SK-N-SH (cell line): Measurements from ENCODE around the gene KLF16. TPM values are rescaled to one million over a fixed set of nuclear protein-coding genes. Genes with fewer than 3 reads are reported as not detected.

Experiments
- CTCF ChIA-PET: fragments of 300-600, 350-600 bp; formaldehyde crosslinking; extraction: SDS; loops from one replicate; lab custom pipeline; 2021; lab: Yijun Ruan, JAX
- POLR2A ChIA-PET: fragments of 350-600 bp; sonication (Branson Sonifier 250); formaldehyde crosslinking; extraction: SDS; loops from one replicate; lab custom pipeline; 2020; ENCODE audit warnings: antibody characterized with exemption, inconsistent platforms; lab: Yijun Ruan, JAX
- DNase-seq: peaks from one replicate; pipeline ENCODE4 v3.0.0; 2012
- H2AFZ ChIP-seq: fragments of 200-600 bp; sonication (generic); 2 replicates; pipeline ENCODE4 v1.8.1; 2016; ENCODE audit warnings: antibody characterized with exemption, mild to moderate bottlenecking, low read depth
- H3F3A ChIP-seq: fragments of 200-600 bp; sonication (generic); replicated peaks from 2 replicates; pipeline ENCODE3; 2016; ENCODE audit warnings: antibody characterized with exemption, mild to moderate bottlenecking; ENCODE audit not compliant: insufficient read depth
- H3K27ac ChIP-seq, 2 experiments: fragments of 200-500 bp in 1 of 2; fragments of 200-600 bp in 1 of 2; sonication (Bioruptor generic) in 1 of 2; sonication (generic), shearing (Covaris generic) in 1 of 2; 2 replicates each; pipeline versions ENCODE4 v1.5.1 to v1.6.1; 2014 to 2016; ENCODE audit warnings: low read depth in 2 of 2, inconsistent platforms in 1 of 2, low read length in 1 of 2, mild to moderate bottlenecking in 1 of 2, mixed read lengths in 1 of 2
- H3K27me3 ChIP-seq: fragments of 200-600 bp; sonication (generic), shearing (Covaris generic); 2 replicates; pipeline ENCODE4 v1.6.1; 2016; ENCODE audit warnings: mixed run types; ENCODE audit not compliant: insufficient read depth
- H3K36me3 ChIP-seq, 2 experiments: fragments of 200-500 bp in 1 of 2; fragments of 200-600 bp in 1 of 2; sonication (Bioruptor generic) in 1 of 2; sonication (generic) in 1 of 2; replicated peaks in 1 of 2; 2 replicates each; pipeline versions ENCODE3 to v1.5.1; 2014 to 2016; ENCODE audit warnings: low read length in 1 of 2, mild to moderate bottlenecking in 1 of 2; ENCODE audit not compliant: insufficient read depth in 2 of 2, control insufficient read depth in 1 of 2
- H3K4me1 ChIP-seq, 2 experiments: fragments of 200-500 bp in 1 of 2; fragments of 200-600 bp in 1 of 2; sonication (Bioruptor generic) in 1 of 2; sonication (generic), shearing (Covaris generic) in 1 of 2; 2 replicates each; pipeline versions ENCODE4 v1.5.1 to v1.6.1; 2014 to 2016; ENCODE audit warnings: low read depth in 1 of 2, low read length in 1 of 2, mixed run types in 1 of 2; ENCODE audit not compliant: insufficient read depth in 2 of 2, control insufficient read depth in 1 of 2
- H3K4me2 ChIP-seq: fragments of 200-600 bp; sonication (generic), shearing (Covaris generic); 2 replicates; pipeline ENCODE4 v1.6.1; 2017; ENCODE audit warnings: mixed run types
- H3K4me3 ChIP-seq, 2 experiments: fragments of 200-500 bp in 1 of 2; fragments of 200-600 bp in 1 of 2; sonication (Bioruptor generic) in 1 of 2; sonication (generic), shearing (Covaris generic) in 1 of 2; 2 replicates each; pipeline versions ENCODE4 v1.5.1 to v1.8.1; 2014 to 2016; ENCODE audit warnings: low read depth in 2 of 2, inconsistent platforms in 1 of 2, low read length in 1 of 2, mild to moderate bottlenecking in 1 of 2, mixed read lengths in 1 of 2, moderate library complexity in 1 of 2
- H3K79me2 ChIP-seq: fragments of 200-600 bp; sonication (generic); 2 replicates; pipeline ENCODE4 v1.8.1; 2017; ENCODE audit warnings: mild to moderate bottlenecking; ENCODE audit not compliant: insufficient read depth
- H3K9ac ChIP-seq: fragments of 200-600 bp; sonication (generic); 2 replicates; pipeline ENCODE4 v1.6.1; 2017; ENCODE audit warnings: mixed run types
- H3K9me2 ChIP-seq: fragments of 200-600 bp; sonication (generic); 2 replicates; pipeline ENCODE4 v1.6.1; 2017; ENCODE audit warnings: mixed run types
- H3K9me3 ChIP-seq: fragments of 200-600 bp; sonication (generic); 2 replicates; pipeline ENCODE4 v1.6.1; 2017; ENCODE audit warnings: mixed run types, mild to moderate bottlenecking, moderate library complexity
- H4K20me1 ChIP-seq: fragments of 200-600 bp; sonication (generic); 2 replicates; pipeline ENCODE4 v1.6.1; 2017; ENCODE audit warnings: mild to moderate bottlenecking, mixed run types; ENCODE audit not compliant: insufficient read depth
- CHD2 ChIP-seq: fragments of 150-350 bp; IDR thresholded peaks from 2 replicates; pipeline ENCODE4 v1.6.1; 2018; ENCODE audit warnings: low read length; ENCODE audit not compliant: partially characterized antibody
- EP300 ChIP-seq, 2 experiments: IDR thresholded peaks; 2 replicates each; pipeline versions ENCODE4 v1.4.0 to v1.6.1; 2012; ENCODE audit warnings: borderline replicate concordance in 1 of 2, low read depth in 1 of 2, low read length in 1 of 2
- FOSL2 ChIP-seq: IDR thresholded peaks from 2 replicates; pipeline ENCODE4 v1.4.0; 2012; ENCODE audit warnings: low read depth, mild to moderate bottlenecking, moderate library complexity, borderline replicate concordance
- FOXM1 ChIP-seq: IDR thresholded peaks from 2 replicates; pipeline ENCODE4 v1.4.0; 2012; ENCODE audit warnings: low read depth, mild to moderate bottlenecking
- GABPA ChIP-seq: IDR thresholded peaks from 2 replicates; pipeline ENCODE4 v1.4.0; 2012; ENCODE audit warnings: low read depth, mild to moderate bottlenecking
- GATA2 ChIP-seq: sonication (generic); formaldehyde crosslinking; IDR thresholded peaks from 2 replicates; pipeline ENCODE4 v1.5.0; 2020; ENCODE audit warnings: mild to moderate bottlenecking, missing genetic modification reagents
- JUND ChIP-seq: IDR thresholded peaks from 2 replicates; pipeline ENCODE4 v1.4.0; 2012
- MEF2A ChIP-seq: IDR thresholded peaks from 2 replicates; pipeline ENCODE4 v1.4.0; 2012; ENCODE audit warnings: low read depth, borderline replicate concordance
- NFIC ChIP-seq: IDR thresholded peaks from 2 replicates; pipeline ENCODE4 v1.4.0; 2012; ENCODE audit warnings: borderline replicate concordance
- RAD21 ChIP-seq: IDR thresholded peaks from 2 replicates; pipeline ENCODE4 v1.6.1; 2012; ENCODE audit warnings: mild to moderate bottlenecking, low read length
- RCOR1 ChIP-seq: fragments of 150-350 bp; IDR thresholded peaks from 2 replicates; pipeline ENCODE4 v1.6.1; 2017; ENCODE audit warnings: antibody characterized with exemption, low read length
- RFX5 ChIP-seq: IDR thresholded peaks from 2 replicates; pipeline ENCODE4 v1.6.1; 2012; ENCODE audit warnings: mild to moderate bottlenecking, improper control_type of control experiment, low read length
- RXRA ChIP-seq: IDR thresholded peaks from 2 replicates; pipeline ENCODE4 v1.4.0; 2012; ENCODE audit warnings: low read depth, mild to moderate bottlenecking, borderline replicate concordance
- SMC3 ChIP-seq: IDR thresholded peaks from 2 replicates; pipeline ENCODE4 v1.6.1; 2012; ENCODE audit warnings: low read depth, low read length, improper control_type of control experiment
- TAF1 ChIP-seq: IDR thresholded peaks from 2 replicates; pipeline ENCODE4 v1.6.1; 2012; ENCODE audit warnings: low read depth, mild to moderate bottlenecking, low read length, moderate library complexity, borderline replicate concordance
- YY1 ChIP-seq: IDR thresholded peaks from 2 replicates; pipeline ENCODE4 v1.4.0; 2012; ENCODE audit warnings: low read depth, mild to moderate bottlenecking
- WGBS: methylation state at CpG from one replicate; pipeline ENCODE4 v1.1.6; 2017; ENCODE audit warnings: low lambda C conversion rate; 5-methylcytosine and 5-hydroxymethylcytosine counted together
- polyA plus RNA-seq, 3 experiments: library from polyadenylated mRNA; depleted of rRNA; stranded (reverse); fragments of >200 nt; gene quantifications; 2 replicates each; pipeline ENCODE4 v1.2.3, GENCODE V29; 2012
- TF ChIP-seq, protein P1 (sequence below): IDR thresholded peaks from 2 replicates; pipeline ENCODE4 v1.6.1; 2012; ENCODE audit warnings: mild to moderate bottlenecking, low read depth, low read length, moderate library complexity
- TF ChIP-seq, protein P2 (sequence below): fragments of 150-350 bp; IDR thresholded peaks from 2 replicates; pipeline ENCODE4 v1.6.1; 2016; ENCODE audit warnings: mild to moderate bottlenecking, low read depth, low read length
- TF ChIP-seq, protein P3 (sequence below): fragments of 150-350 bp; IDR thresholded peaks from 2 replicates; pipeline ENCODE4 v1.6.1; 2017; ENCODE audit warnings: antibody characterized with exemption, low read length, low read depth, borderline replicate concordance
- TF ChIP-seq, protein P4 (sequence below): IDR thresholded peaks from 2 replicates; pipeline ENCODE4 v1.4.0; 2012; ENCODE audit warnings: low read depth

Gene KLF16
- polyA plus RNA-seq, 1 of the 3 experiments (the other 2 are of a cell fraction) = 16.1 TPM

DNA sequence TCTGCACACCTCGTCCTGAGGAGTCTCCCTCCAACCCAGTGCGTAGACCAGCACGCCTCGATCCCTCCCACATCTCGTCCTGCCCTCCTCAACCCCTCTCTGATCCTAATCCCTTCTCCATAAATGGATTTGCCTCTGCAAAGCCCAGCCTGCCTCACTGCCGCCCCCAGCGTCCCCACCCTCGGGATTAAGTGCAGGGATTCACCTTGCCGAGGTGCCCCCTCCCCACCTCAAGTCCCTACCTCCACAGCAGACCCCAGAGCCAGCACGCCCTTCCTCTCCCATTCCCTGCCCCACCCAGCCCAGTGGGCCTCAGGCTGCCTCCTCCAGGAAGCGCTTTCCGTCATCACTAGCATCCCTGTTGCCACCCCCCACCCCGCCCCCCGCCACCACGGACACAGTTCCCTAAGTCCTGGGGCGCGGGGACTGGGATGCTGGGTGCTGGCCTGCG is 4.0 kb downstream of the KLF16 start:
- 81% methylated on average over 14 of the region's 18 CpGs for WGBS
- peaks cover 37 to 65% of the 10 kb centered on the region in 2 experiments; a peak in 3 of 4 replicates for H3K4me1 ChIP-seq
- no peaks in the 10 kb centered on the region for H3K9me2 ChIP-seq
- no peak for DNase-seq
- peaks cover 12% of the 10 kb centered on the region for H3F3A ChIP-seq
- TF ChIP-seq FOXM1 (no peak), JUND (no peak), RAD21 (no peak), TAF1 (no peak), YY1 (no peak), RFX5 (no peak)
- TF ChIP-seq, protein P1, sequence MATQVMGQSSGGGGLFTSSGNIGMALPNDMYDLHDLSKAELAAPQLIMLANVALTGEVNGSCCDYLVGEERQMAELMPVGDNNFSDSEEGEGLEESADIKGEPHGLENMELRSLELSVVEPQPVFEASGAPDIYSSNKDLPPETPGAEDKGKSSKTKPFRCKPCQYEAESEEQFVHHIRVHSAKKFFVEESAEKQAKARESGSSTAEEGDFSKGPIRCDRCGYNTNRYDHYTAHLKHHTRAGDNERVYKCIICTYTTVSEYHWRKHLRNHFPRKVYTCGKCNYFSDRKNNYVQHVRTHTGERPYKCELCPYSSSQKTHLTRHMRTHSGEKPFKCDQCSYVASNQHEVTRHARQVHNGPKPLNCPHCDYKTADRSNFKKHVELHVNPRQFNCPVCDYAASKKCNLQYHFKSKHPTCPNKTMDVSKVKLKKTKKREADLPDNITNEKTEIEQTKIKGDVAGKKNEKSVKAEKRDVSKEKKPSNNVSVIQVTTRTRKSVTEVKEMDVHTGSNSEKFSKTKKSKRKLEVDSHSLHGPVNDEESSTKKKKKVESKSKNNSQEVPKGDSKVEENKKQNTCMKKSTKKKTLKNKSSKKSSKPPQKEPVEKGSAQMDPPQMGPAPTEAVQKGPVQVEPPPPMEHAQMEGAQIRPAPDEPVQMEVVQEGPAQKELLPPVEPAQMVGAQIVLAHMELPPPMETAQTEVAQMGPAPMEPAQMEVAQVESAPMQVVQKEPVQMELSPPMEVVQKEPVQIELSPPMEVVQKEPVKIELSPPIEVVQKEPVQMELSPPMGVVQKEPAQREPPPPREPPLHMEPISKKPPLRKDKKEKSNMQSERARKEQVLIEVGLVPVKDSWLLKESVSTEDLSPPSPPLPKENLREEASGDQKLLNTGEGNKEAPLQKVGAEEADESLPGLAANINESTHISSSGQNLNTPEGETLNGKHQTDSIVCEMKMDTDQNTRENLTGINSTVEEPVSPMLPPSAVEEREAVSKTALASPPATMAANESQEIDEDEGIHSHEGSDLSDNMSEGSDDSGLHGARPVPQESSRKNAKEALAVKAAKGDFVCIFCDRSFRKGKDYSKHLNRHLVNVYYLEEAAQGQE = no peak
- no peaks in the 10 kb centered on the region for H3K9me3 ChIP-seq
- peaks cover 87% of the 10 kb centered on the region for H3K79me2 ChIP-seq
- no peaks in the 10 kb centered on the region for H3K36me3 ChIP-seq
- no peak overlapping the region for H3K4me3 ChIP-seq
- peak overlapping the region in 1 of 2 experiments; percentile 32; a peak in 1 of 4 replicates for H3K27ac ChIP-seq
- ChIA-PET POLR2A (no interaction called here), CTCF (interaction anchor here (1.5 to 2.8 kb wide), 3 partner anchors 10 to 21 kb away, joined by 7 to 15 read pairs (median 8); partner anchors contain the start of gene REXO1)
- no peaks in the 10 kb centered on the region for H3K27me3 ChIP-seq
- no peak overlapping the region for H3K9ac ChIP-seq
- H3K4me2 ChIP-seq = peak overlapping the region; percentile 98; the same call in 1 of the 2 replicates
- peaks cover 80% of the 10 kb centered on the region for H4K20me1 ChIP-seq
- no peak overlapping the region for H2AFZ ChIP-seq

DNA sequence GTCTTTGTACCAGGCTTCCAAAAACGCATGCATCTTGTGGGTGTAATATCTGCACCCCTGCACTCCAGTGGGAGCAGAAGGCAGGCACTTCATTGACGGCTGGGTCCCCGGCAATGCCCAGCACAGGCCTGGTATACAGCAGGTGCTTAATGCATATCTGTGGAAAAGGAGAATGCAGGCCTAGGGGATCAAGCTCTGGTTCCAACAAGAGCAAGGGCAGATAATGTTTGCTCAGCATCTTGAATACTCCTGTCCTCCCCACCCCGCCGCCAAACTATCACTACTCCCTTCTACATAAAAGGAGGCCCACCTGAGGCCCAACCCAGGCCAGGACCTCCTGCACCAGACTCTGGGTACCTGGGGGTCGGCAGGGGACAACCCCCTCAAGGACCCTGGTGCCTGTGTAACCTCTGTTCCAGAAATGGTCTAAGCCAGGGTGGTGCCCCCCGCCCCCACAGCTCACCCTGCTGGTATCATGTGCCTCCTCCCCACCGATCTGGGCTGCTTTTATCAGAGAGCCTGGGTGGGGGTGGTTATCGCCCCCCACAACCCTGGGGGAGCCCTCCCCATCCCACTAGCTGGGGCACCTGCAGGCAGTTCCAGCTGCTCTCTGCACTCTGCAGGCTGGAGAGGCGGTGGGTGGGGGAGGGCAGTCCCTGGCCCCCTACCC is 4.8 kb downstream of the KLF16 start:
- H3K27me3 ChIP-seq = no peaks in the 10 kb centered on the region
- H3K27ac ChIP-seq = no peak overlapping the region; a peak in 1 of 4 replicates
- H3K4me1 ChIP-seq = peaks cover 37 to 65% of the 10 kb centered on the region in 2 experiments; a peak in 3 of 4 replicates
- peaks cover 0 to 3% of the 10 kb centered on the region in 2 experiments for H3K36me3 ChIP-seq
- CTCF ChIA-PET = interaction anchor here (0.7 to 2.8 kb wide), 5 partner anchors 10 to 211 kb away, joined by 3 to 15 read pairs (median 3); partner anchors contain the start of gene REXO1
- DNase-seq = no peak
- H3K9me3 ChIP-seq = no peaks in the 10 kb centered on the region
- no peak overlapping the region for H2AFZ ChIP-seq
- H3K9ac ChIP-seq = no peak overlapping the region
- peak overlapping the region; percentile 98; the same call in 1 of the 2 replicates for H3K4me2 ChIP-seq
- H4K20me1 ChIP-seq = peaks cover 87% of the 10 kb centered on the region
- no peaks in the 10 kb centered on the region for H3K9me2 ChIP-seq
- peaks cover 12% of the 10 kb centered on the region for H3F3A ChIP-seq
- peaks cover 95% of the 10 kb centered on the region for H3K79me2 ChIP-seq
- POLR2A ChIA-PET = no interaction called here
- 83% methylated on average over 6 of the region's 10 CpGs for WGBS
- H3K4me3 ChIP-seq = no peak overlapping the region
- no peak for TF ChIP-seq SMC3
- TF ChIP-seq CHD2 = no peak
- TF ChIP-seq GATA2 (CRISPR knock-in tag) = no peak
- TF ChIP-seq MEF2A = no peak
- TF ChIP-seq NFIC = no peak
- TF ChIP-seq, protein P2, sequence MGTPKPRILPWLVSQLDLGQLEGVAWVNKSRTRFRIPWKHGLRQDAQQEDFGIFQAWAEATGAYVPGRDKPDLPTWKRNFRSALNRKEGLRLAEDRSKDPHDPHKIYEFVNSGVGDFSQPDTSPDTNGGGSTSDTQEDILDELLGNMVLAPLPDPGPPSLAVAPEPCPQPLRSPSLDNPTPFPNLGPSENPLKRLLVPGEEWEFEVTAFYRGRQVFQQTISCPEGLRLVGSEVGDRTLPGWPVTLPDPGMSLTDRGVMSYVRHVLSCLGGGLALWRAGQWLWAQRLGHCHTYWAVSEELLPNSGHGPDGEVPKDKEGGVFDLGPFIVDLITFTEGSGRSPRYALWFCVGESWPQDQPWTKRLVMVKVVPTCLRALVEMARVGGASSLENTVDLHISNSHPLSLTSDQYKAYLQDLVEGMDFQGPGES = no peak
- no peak for TF ChIP-seq RCOR1
- TF ChIP-seq, protein P3, sequence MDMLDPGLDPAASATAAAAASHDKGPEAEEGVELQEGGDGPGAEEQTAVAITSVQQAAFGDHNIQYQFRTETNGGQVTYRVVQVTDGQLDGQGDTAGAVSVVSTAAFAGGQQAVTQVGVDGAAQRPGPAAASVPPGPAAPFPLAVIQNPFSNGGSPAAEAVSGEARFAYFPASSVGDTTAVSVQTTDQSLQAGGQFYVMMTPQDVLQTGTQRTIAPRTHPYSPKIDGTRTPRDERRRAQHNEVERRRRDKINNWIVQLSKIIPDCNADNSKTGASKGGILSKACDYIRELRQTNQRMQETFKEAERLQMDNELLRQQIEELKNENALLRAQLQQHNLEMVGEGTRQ = no peak
- no peak for TF ChIP-seq EP300 (IDR thresholded peaks at IDR 0.05; ENCODE audit: borderline replicate concordance in 1 of 2, low read depth in 1 of 2, low read length in 1 of 2)
- no peak for TF ChIP-seq FOSL2
- no peak for TF ChIP-seq GABPA
- TF ChIP-seq, protein P4, sequence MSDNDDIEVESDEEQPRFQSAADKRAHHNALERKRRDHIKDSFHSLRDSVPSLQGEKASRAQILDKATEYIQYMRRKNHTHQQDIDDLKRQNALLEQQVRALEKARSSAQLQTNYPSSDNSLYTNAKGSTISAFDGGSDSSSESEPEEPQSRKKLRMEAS = no peak
- no peak for TF ChIP-seq RXRA
